ENCODE results near the gene ZNF205. TPM values are rescaled to one million over a fixed set of nuclear protein-coding genes. Genes with fewer than 3 reads are reported as not detected.
A peak's percentile ranks its signal among the peaks of the same experiment; 100 is the strongest.
"Not testable (repeated sequence)": the region's sequence is repeated elsewhere in the genome, so short reads cannot be mapped to it uniquely, and the experiment has no call there.

ZNF205 gene
- total RNA-seq, 1 donor from 2014 or later = 21.1 TPM

GRCh38 chr16:3138342-3138741 lies 26.0 kb downstream of the ZNF205 start:
- peaks cover 5% of the 10 kb centered on the region for H3K36me3 Mint-ChIP-seq (ENCODE audit: low read depth)

GRCh38 chr16:3138823-3139426 lies 26.5 kb downstream of the ZNF205 start:
- no peak for DNase-seq (ENCODE audit: low read depth, low spot score)
- Mint-ChIP-seq H3K27ac (ENCODE audit: unreplicated experiment) (no peak overlapping the region), H3K27me3 (ENCODE audit: low read depth) (no peaks in the 10 kb centered on the region), H3K4me3 (peak overlapping the region; percentile 85), H3K4me1 (peaks cover 19% of the 10 kb centered on the region), H3K9me3 (no peaks in the 10 kb centered on the region), H3K36me3 (ENCODE audit: low read depth) (peaks cover 5% of the 10 kb centered on the region)
- no peak for TF ChIP-seq CTCF (conservative IDR thresholded peaks at IDR 0.05)

More at GRCh38 chr16:3138342-3138741, 26.0 kb downstream of the ZNF205 start:
- Mint-ChIP-seq H3K4me3 (peak overlapping the region; percentile 85), H3K9me3 (no peaks in the 10 kb centered on the region), H3K4me1 (peaks cover 23% of the 10 kb centered on the region), H3K27me3 (ENCODE audit: low read depth) (no peaks in the 10 kb centered on the region), H3K27ac (ENCODE audit: unreplicated experiment) (no peak overlapping the region)
- no peak for DNase-seq (ENCODE audit: low read depth, low spot score)
- TF ChIP-seq CTCF (conservative IDR thresholded peaks at IDR 0.05) = no peak

DNA sequence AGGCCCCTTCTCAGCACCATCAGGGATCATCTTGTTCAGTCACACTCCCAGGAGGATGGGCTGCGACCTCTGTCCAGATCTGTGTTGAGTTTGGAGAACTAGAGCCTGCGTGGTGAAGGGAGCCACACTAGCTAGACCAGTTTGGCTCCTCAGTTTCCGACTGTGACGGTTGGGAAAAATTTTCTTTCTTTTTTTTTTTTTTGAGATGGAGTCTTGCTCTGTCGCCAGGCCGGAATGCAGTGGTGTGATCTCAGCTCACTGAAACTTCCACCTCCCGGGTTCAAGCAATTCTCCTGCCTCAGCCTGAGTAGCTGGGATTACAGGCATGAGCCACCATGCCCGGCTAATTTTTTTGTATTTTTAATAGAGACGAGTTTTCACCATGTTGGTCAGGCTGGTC lies 27.2 kb downstream of the ZNF205 start:
- H3K27me3 Mint-ChIP-seq (ENCODE audit: low read depth); H3K27ac Mint-ChIP-seq (ENCODE audit: unreplicated experiment); H3K36me3 Mint-ChIP-seq (ENCODE audit: low read depth); DNase-seq (ENCODE audit: low read depth, low spot score); H3K9me3 Mint-ChIP-seq: not testable (repeated sequence)
- peak overlapping the region; percentile 85 for H3K4me3 Mint-ChIP-seq
- peaks cover 15% of the 10 kb centered on the region for H3K4me1 Mint-ChIP-seq

DNA sequence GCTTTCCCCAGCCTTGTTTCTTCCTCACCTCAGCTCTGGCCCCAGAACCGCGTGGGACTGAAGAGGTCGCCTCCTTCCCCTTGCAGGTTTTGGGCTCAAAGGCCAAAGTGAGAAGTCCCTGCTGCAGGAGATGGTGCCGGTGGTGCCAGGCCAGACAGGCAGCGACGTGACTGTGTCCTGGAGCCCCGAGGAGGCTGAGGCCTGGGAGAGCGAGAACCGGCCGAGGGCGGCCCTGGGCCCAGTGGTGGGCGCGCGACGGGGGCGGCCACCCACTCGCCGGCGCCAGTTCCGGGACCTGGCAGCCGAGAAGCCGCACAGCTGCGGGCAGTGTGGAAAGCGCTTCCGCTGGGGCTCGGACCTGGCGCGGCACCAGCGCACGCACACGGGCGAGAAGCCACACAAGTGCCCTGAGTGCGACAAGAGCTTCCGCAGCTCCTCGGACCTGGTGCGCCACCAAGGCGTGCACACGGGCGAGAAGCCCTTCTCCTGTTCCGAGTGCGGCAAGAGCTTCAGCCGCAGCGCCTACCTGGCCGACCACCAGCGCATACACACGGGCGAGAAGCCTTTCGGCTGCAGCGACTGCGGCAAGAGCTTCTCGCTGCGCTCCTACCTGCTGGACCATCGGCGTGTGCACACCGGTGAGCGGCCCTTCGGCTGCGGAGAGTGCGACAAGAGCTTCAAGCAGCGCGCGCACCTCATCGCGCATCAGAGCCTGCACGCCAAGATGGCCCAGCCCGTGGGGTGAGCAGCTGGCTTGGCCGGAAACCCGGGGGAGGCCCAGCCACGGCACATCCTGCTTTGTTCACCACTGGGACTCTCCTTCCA lies 28.4 kb downstream of the ZNF205 start:
- TF ChIP-seq CTCF (conservative IDR thresholded peaks at IDR 0.05) = no peak
- H3K4me3 Mint-ChIP-seq = peak overlapping the region; percentile 38
- no peak for DNase-seq (ENCODE audit: low read depth, low spot score)
- no peaks in the 10 kb centered on the region for H3K27me3 Mint-ChIP-seq (ENCODE audit: low read depth)
- peaks cover 4% of the 10 kb centered on the region for H3K4me1 Mint-ChIP-seq
- H3K36me3 Mint-ChIP-seq (ENCODE audit: low read depth) = peaks cover 5% of the 10 kb centered on the region
- no peak overlapping the region for H3K27ac Mint-ChIP-seq (ENCODE audit: unreplicated experiment)
- no peaks in the 10 kb centered on the region for H3K9me3 Mint-ChIP-seq

DNA sequence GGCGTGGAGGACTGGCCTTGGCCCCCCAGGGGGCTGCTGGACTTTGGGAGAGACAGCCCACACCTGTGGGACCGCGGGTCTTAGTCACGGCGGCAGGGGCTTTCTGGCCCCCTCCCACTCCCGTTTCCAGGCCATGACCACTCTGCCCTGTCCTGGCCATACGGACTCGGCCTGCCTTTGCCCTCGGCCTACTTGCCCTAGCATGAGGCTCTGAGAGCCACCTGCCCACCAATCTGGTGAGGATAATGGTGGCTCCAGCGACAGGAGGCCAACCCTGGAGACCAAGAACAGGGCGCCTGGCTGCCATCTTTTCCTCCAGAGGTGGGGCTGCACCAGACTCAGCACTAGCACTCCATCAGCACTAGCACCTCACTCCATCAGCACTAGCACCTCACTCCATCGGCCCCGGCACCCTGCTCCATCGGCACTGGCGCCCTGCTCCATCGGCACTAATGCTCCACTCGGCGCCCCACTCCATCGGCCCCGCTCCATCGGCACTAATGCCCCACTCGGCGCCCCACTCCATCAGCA lies 29.5 kb downstream of the ZNF205 start:
- no peak for TF ChIP-seq CTCF (conservative IDR thresholded peaks at IDR 0.05)
- H3K27ac Mint-ChIP-seq (ENCODE audit: unreplicated experiment) = no peak overlapping the region
- no peaks in the 10 kb centered on the region for H3K27me3 Mint-ChIP-seq (ENCODE audit: low read depth)
- peak overlapping the region; percentile 62 for H3K4me3 Mint-ChIP-seq
- DNase-seq (ENCODE audit: low read depth, low spot score) = no peak
- H3K36me3 Mint-ChIP-seq (ENCODE audit: low read depth) = peaks cover 5% of the 10 kb centered on the region
- H3K4me1 Mint-ChIP-seq = no peaks in the 10 kb centered on the region
- no peaks in the 10 kb centered on the region for H3K9me3 Mint-ChIP-seq

DNA sequence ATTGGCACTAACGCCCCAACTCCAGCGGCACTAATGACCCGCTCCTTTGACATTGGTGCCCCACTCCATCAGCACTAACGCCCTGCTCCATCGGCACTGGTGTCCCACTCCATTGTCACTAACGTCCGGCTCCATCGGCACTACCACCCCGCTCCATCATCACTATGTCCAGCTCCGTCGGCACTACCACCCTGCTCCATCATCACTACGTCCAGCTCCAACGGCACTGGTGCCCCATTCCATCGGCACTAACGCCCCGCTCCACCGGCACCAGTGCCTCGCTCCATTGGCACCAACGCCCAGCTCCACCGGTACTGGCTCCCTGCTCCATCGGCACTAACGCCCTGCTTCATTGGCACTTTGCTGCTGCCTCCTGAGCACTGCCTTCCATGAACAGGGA lies 29.9 kb downstream of the ZNF205 start:
- Mint-ChIP-seq H3K4me3 (peak overlapping the region; percentile 62), H3K9me3 (no peaks in the 10 kb centered on the region), H3K27me3 (ENCODE audit: low read depth) (no peaks in the 10 kb centered on the region), H3K36me3 (ENCODE audit: low read depth) (peaks cover 5% of the 10 kb centered on the region), H3K27ac (ENCODE audit: unreplicated experiment) (no peak overlapping the region), H3K4me1 (no peaks in the 10 kb centered on the region)
- no peak for DNase-seq (ENCODE audit: low read depth, low spot score)
- TF ChIP-seq CTCF (conservative IDR thresholded peaks at IDR 0.05) = no peak

All from neural crest cell (in vitro differentiated cells).